HG02588 (cell line): Measurements from ENCODE around the gene AVPR2.

ENCODE experiments used
- ATAC-seq: cut with Tn5 transposase; IDR thresholded peaks from one replicate; pipeline ENCODE4 v1.9.1; 2021; ENCODE audit warnings: mild to moderate bottlenecking, moderate library complexity; ENCODE audit not compliant: unreplicated experiment

AVPR2 gene

GRCh38 chrX:153930011-153930910 lies 25.8 kb downstream of the AVPR2 start:
- no peak for ATAC-seq

GRCh38 chrX:153931151-153931550 lies 26.7 kb downstream of the AVPR2 start:
- no peak for ATAC-seq

- no peak for ATAC-seq
Observed at GRCh38 chrX:153931748-153932147, 27.3 kb downstream of the AVPR2 start.

- ATAC-seq = no peak
Observed at GRCh38 chrX:153932220-153932915, 27.9 kb downstream of the AVPR2 start.

GRCh38 chrX:153933748-153934147 lies 29.3 kb downstream of the AVPR2 start:
- no peak for ATAC-seq

GRCh38 chrX:153934148-153934761 lies 29.8 kb downstream of the AVPR2 start:
- peak; percentile 16 for ATAC-seq

GRCh38 chrX:153934762-153935325 lies 30.4 kb downstream of the AVPR2 start, which contains the start of gene NAA10:
Gene NAA10 (minus strand): TSS chrX:153935037. CDS start chrX:153934904, 133 bp downstream.
- peak; percentile 84 for ATAC-seq

- ATAC-seq = no peak
Observed at GRCh38 chrX:153935326-153935851, 30.9 kb downstream of the AVPR2 start.

- no peak for ATAC-seq
Observed at GRCh38 chrX:153937056-153937455, 32.6 kb downstream of the AVPR2 start.

- ATAC-seq = no peak
Observed at GRCh38 chrX:153938226-153938786, 33.8 kb downstream of the AVPR2 start.

- no peak for ATAC-seq
Observed at GRCh38 chrX:153939573-153939972, 35.1 kb downstream of the AVPR2 start.

- ATAC-seq = no peak
Observed at GRCh38 chrX:153941336-153942252, 37.1 kb downstream of the AVPR2 start.

- no peak for ATAC-seq
Observed at GRCh38 chrX:153944140-153944799, 39.8 kb downstream of the AVPR2 start, which contains the start of gene RENBP. Gene RENBP (minus strand): TSS chrX:153944643. CDS start chrX:153944610, 33 bp downstream.

- ATAC-seq = no peak
Observed at GRCh38 chrX:153944800-153945150, 40.3 kb downstream of the AVPR2 start.

- ATAC-seq = no peak
Observed at GRCh38 chrX:153945956-153946943, 41.8 kb downstream of the AVPR2 start.

GRCh38 chrX:153947009-153947769 lies 42.7 kb downstream of the AVPR2 start:
- ATAC-seq = no peak

- no peak for ATAC-seq
Observed at GRCh38 chrX:153948002-153948466, 43.6 kb downstream of the AVPR2 start.
